Measurements from ENCODE around the gene FXYD1. TPM values are rescaled to one million over a fixed set of nuclear protein-coding genes. Genes with fewer than 3 reads are reported as not detected.

The FXYD1 gene
- total RNA-seq, result 1.1 TPM in 2 replicates

DNA sequence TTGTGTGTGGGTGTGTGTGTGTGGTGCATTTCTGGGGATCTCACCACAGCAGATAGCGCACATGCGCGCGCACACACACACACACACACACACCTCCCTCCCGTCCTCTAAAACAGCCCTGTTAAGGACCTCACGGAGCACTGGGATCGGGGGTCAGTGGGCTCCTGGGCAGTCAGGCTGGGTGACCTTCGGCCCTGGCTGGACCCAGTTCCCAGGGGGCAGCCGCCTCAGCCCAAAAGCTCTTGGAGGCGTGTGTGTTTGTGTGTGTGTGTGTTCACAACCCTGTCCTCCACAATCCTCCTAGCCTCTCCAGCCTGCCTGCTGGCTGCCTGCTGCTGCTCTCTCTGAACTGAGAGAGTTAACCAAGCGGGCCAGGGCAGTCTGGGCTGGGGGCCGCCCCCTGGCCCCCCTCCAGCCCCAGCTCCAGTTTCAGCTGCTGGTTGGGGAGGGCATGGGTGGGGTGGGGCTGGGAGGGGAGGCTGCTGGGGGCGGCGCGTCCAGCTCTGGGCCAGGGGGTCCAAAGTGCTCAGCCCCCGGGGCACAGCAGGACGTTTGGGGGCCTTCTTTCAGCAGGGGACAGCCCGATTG lies at the start of gene FXYD1:
FXYD1 (plus strand) TSS at position 520 of the 588 bp plus-strand sequence. CDS start 1,256 bp downstream, outside the sequence.
- ChIA-PET POLR2A (no interaction called here), CTCF (no interaction called here)
- no peaks in the 10 kb centered on the region for H3K9me3 Mint-ChIP-seq
- intact Hi-C loops (cut with micrococcal nuclease), result no loop called here
- DNase-seq (no peak), ATAC-seq (ENCODE audit: low read depth) (no peak)
- no peak within 1 kb of the TSS for H3K27ac Mint-ChIP-seq
- no peaks in the 10 kb centered on the region for H3K36me3 Mint-ChIP-seq (ENCODE audit: low read depth)
- no peaks in the 10 kb centered on the region for H3K27me3 Mint-ChIP-seq
- H3K4me1 Mint-ChIP-seq, result peaks cover 37% of the 10 kb centered on the region
- TF ChIP-seq, protein P1, sequence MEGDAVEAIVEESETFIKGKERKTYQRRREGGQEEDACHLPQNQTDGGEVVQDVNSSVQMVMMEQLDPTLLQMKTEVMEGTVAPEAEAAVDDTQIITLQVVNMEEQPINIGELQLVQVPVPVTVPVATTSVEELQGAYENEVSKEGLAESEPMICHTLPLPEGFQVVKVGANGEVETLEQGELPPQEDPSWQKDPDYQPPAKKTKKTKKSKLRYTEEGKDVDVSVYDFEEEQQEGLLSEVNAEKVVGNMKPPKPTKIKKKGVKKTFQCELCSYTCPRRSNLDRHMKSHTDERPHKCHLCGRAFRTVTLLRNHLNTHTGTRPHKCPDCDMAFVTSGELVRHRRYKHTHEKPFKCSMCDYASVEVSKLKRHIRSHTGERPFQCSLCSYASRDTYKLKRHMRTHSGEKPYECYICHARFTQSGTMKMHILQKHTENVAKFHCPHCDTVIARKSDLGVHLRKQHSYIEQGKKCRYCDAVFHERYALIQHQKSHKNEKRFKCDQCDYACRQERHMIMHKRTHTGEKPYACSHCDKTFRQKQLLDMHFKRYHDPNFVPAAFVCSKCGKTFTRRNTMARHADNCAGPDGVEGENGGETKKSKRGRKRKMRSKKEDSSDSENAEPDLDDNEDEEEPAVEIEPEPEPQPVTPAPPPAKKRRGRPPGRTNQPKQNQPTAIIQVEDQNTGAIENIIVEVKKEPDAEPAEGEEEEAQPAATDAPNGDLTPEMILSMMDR (IDR thresholded peaks at IDR 0.05), result no peak
- H3K4me3 Mint-ChIP-seq, result no peak within 1 kb of the TSS

DNA sequence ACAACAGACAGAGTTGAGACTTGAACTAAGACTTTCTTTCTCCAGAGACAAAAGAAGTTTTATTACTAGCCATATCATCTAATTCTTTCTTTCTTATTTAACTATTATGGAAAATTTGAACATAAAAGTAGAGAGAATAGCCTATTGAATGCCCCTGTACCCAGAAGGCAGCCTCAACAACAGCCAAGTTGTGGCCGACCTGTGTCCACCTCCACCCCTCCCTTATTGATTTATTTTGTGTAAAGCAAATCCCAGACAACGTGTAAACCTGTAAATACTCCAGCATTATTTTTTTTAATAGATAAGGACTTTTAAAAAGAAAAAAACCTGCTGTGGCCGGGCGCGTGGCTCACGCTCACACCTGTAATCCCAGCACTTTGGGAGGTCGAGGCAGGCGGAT lies 49.1 kb upstream of the FXYD1 start:
- DNase-seq (no peak), ATAC-seq (ENCODE audit: low read depth) (no peak)
- H3K27ac Mint-ChIP-seq, result no peak overlapping the region
- POLR2A ChIA-PET, result interaction anchor here (1.2 kb wide), 1 partner anchor 23 kb away, joined by 3 read pairs; no protein-coding TSS in a partner anchor
- CTCF ChIA-PET, result interaction anchor here (0.6 to 4.3 kb wide), 5 partner anchors 19 to 117 kb away, joined by 3 to 52 read pairs (median 3); partner anchors contain the start of gene LGI4
- no peaks in the 10 kb centered on the region for H3K36me3 Mint-ChIP-seq (ENCODE audit: low read depth)
- intact Hi-C loops (cut with micrococcal nuclease), result no loop called here
- H3K9me3 Mint-ChIP-seq, result no peaks in the 10 kb centered on the region
- H3K27me3 Mint-ChIP-seq, result no peaks in the 10 kb centered on the region
- H3K4me1 Mint-ChIP-seq, result peaks cover 57% of the 10 kb centered on the region
- TF ChIP-seq, protein P1 (IDR thresholded peaks at IDR 0.05), result no peak
- H3K4me3 Mint-ChIP-seq, result no peak overlapping the region

DNA sequence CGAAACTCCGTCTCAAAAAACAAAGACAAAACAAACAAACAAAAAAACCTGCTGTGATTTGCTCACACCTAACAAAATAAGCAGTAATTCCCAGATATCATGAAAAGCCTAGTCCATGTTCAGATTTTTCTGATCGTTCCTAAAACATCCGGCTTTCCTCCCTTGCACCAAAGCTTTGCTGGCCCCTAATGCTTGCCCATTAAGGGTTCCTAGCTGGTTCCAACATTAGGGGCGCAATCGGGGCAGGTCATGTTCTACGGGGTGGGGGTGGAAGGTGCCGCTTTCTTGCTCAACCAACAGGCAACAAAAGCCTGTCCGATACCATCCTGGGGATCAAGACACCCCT lies 48.5 kb upstream of the FXYD1 start:
- no peak for ATAC-seq (ENCODE audit: low read depth)
- POLR2A ChIA-PET, result interaction anchor here (1.2 kb wide), 1 partner anchor 23 kb away, joined by 3 read pairs; no protein-coding TSS in a partner anchor
- H3K27me3 Mint-ChIP-seq, result no peaks in the 10 kb centered on the region
- H3K4me3 Mint-ChIP-seq, result peak overlapping the region; percentile 68
- intact Hi-C loops (cut with micrococcal nuclease), result loop anchor here (1.0 kb wide), 4 partner anchors 23 to 117 kb away; partner anchors contain the start of gene LGI4
- peaks cover 51% of the 10 kb centered on the region for H3K4me1 Mint-ChIP-seq
- CTCF ChIA-PET, result interaction anchor here (0.6 to 4.3 kb wide), 5 partner anchors 19 to 117 kb away, joined by 3 to 52 read pairs (median 3); partner anchors contain the start of gene LGI4
- no peaks in the 10 kb centered on the region for H3K9me3 Mint-ChIP-seq
- H3K27ac Mint-ChIP-seq, result no peak overlapping the region
- no peak for DNase-seq
- TF ChIP-seq, protein P1 (IDR thresholded peaks at IDR 0.05), result no peak
- H3K36me3 Mint-ChIP-seq (ENCODE audit: low read depth), result no peaks in the 10 kb centered on the region

DNA sequence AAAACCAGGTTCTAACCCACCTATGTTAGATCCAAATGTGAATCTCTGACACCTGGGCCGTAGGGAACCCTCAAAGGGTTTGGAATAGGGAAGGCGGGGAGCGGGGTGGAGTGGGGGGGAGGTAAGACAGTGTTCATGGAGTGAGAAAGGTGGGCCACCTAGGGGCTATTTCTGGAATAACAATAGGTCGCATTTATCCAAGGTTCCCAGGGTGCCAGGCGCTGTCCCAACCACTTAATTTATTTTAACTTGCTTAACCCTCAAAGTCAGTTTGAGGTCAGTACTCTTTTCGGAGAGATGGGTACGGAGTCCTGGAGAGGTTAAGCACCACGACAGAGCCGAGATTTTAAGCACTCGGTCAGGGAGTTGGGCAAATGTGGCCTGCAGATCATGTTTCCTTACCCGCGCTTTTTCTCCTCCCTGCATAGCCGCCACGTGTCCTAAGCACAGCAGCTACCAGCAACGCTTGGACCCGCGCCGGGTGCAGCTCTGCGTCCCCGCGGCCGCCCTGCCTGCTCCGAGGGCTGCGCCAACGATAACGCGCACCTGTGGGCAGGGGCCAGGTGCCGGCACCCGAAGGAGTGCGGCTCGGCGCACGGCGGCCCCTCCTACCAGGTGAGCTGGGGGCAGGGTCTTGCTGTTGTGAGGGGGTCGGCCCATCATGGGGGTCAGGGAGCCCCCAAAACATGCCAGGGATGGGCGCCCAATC lies 48.0 kb upstream of the FXYD1 start:
- Mint-ChIP-seq H3K36me3 (ENCODE audit: low read depth) (no peaks in the 10 kb centered on the region), H3K9me3 (no peaks in the 10 kb centered on the region), H3K27ac (no peak overlapping the region), H3K4me1 (peaks cover 46% of the 10 kb centered on the region), H3K27me3 (no peaks in the 10 kb centered on the region), H3K4me3 (peak overlapping the region; percentile 68)
- intact Hi-C loops (cut with micrococcal nuclease), result loop anchor here (1.0 kb wide), 4 partner anchors 23 to 117 kb away; partner anchors contain the start of gene LGI4
- CTCF ChIA-PET, result interaction anchor here (1.1 to 4.3 kb wide), 7 partner anchors 8 to 45 kb away, joined by 3 to 52 read pairs (median 5); partner anchors contain the start of gene LGI4
- ATAC-seq (ENCODE audit: low read depth), result peak; percentile 65
- TF ChIP-seq, protein P1 (IDR thresholded peaks at IDR 0.05), result no peak
- POLR2A ChIA-PET, result interaction anchor here (1.2 kb wide), 1 partner anchor 24 kb away, joined by 3 read pairs; no protein-coding TSS in a partner anchor
- no peak for DNase-seq

DNA sequence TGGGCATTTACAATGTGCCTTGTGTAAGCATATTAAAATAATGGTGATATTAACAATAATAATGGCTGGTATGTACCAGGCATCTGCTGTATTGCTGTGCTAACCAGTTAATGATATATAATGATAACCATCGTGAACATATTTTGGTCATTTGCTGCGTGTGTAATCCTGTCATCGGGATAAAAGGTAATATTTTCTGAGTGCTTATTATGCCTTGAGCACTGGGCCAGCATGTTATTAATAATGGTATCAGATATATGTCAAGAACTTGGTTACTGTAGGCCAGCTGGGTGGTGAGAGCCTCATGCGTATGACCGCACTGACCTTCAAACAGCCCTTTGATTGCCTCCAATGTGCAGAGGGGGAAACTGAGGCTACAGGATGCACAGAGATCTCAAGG lies 45.2 kb upstream of the FXYD1 start:
- no peak for DNase-seq
- ChIA-PET CTCF (interaction anchor here (1.1 to 4.3 kb wide), 2 partner anchors 26 to 49 kb away, joined by 3 to 52 read pairs; no protein-coding TSS in a partner anchor), POLR2A (interaction anchor here (0.7 kb wide), 1 partner anchor 24 kb away, joined by 7 read pairs; no protein-coding TSS in a partner anchor)
- Mint-ChIP-seq H3K27me3 (no peaks in the 10 kb centered on the region), H3K9me3 (no peaks in the 10 kb centered on the region), H3K27ac (no peak overlapping the region), H3K4me3 (no peak overlapping the region), H3K4me1 (peaks cover 18% of the 10 kb centered on the region), H3K36me3 (ENCODE audit: low read depth) (no peaks in the 10 kb centered on the region)
- ATAC-seq (ENCODE audit: low read depth), result no peak
- intact Hi-C loops (cut with micrococcal nuclease), result no loop called here
- TF ChIP-seq, protein P1 (IDR thresholded peaks at IDR 0.05), result no peak

Measured in activated B cell treated with CpG ODN at 0.5 μM for 24 hours (primary cell).